Stimulated activated naive CD8-positive, alpha-beta T cell treated with anti-CD3 and anti-CD28 coated beads, Interleukin-15, Interleukin-2, amounts not matched to agents 100 ng/mL and 50 ng/mL, for 24 hours (primary cell): ENCODE results near the gene TAS2R38.

Experiments used
- H3K27ac Mint-ChIP-seq: one replicate; pipeline ENCODE4 v1.8.0; 2021; ENCODE audit warnings: mild to moderate bottlenecking, mixed read lengths
- H3K27me3 Mint-ChIP-seq: one replicate; pipeline ENCODE4 v1.8.0; 2021; ENCODE audit warnings: mixed read lengths
- H3K36me3 Mint-ChIP-seq: one replicate; pipeline ENCODE4 v1.8.0; 2021; ENCODE audit warnings: low read depth, mixed read lengths
- H3K4me1 Mint-ChIP-seq: one replicate; pipeline ENCODE4 v1.8.0; 2021; ENCODE audit warnings: low read depth, mixed read lengths
- H3K4me3 Mint-ChIP-seq: one replicate; pipeline ENCODE4 v1.8.0; 2021; ENCODE audit warnings: mild to moderate bottlenecking, mixed read lengths
- H3K9me3 Mint-ChIP-seq: one replicate; pipeline ENCODE4 v1.8.0; 2021; ENCODE audit warnings: mixed read lengths

Gene TAS2R38

DNA sequence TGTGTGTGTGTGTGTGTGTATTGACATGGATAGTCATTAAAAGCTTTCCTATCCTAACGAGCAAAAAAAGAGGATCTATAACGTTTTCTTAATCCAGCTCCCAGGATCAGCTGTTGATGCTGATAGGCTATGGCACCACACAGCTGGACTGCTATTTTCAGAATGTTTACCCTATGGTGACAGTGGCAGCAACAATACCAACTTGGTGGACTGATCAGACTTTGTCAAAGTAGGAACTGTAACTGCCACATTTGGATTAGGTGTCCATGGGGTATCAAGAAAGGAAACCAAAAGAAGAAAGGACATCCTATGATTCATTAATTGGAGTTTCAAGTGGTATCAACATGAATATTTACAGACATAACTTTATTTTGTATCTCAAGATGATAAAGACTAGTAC, 24.1 kb downstream of the TAS2R38 start:
- H3K27ac Mint-ChIP-seq, result no peak overlapping the region
- H3K27me3 Mint-ChIP-seq, result no peaks in the 10 kb centered on the region

DNA sequence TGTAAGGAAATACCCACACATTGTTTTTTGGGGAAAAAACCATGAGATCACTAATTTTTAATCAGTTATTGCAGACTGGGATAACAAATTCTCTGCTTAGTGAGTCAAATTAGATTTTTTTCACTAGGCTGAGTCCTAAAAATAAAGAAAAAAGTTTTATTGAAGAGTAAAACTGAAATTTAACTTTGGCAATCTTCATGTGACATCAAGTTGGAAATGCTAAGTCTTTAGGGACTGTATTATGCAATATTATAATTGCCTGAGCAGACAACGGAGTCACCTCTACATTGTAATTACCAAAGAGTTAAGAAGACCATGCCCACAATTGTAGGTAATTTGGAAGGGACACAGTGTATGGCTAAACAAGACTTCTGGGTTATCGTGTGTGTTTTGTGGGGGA, 24.6 kb downstream of the TAS2R38 start:
- Mint-ChIP-seq H3K27me3 (no peaks in the 10 kb centered on the region), H3K4me3 (no peak overlapping the region), H3K4me1 (no peaks in the 10 kb centered on the region), H3K9me3 (no peaks in the 10 kb centered on the region), H3K36me3 (no peaks in the 10 kb centered on the region), H3K27ac (no peak overlapping the region)

More for the DNA sequence above, 24.1 kb downstream of the TAS2R38 start:
- Mint-ChIP-seq H3K9me3 (no peaks in the 10 kb centered on the region), H3K36me3 (no peaks in the 10 kb centered on the region), H3K4me3 (no peak overlapping the region), H3K4me1 (no peaks in the 10 kb centered on the region)

DNA sequence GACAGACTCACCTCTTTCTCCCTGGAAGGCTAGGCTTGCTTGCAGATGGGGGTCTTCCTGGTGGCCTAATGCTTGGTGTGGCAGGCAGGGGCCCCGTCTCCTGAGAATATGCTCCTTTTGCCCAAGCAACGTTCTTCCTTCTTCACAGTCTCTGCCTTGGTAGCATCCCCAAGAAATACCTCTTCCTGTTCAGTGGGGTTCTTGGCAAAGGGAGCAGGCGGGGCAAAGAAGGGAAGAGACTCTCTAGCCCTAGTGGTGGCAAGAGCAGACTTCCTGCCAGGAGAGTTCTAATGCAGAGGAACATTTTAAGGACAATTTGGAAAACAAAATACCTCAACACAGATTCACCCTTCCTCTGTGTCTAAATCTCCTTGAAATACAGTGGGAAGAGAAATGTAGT, 26.8 kb downstream of the TAS2R38 start, which contains the start of gene CLEC5A:
Gene CLEC5A, minus strand, starts transcription at position 179 of the 400 bp plus-strand sequence. CDS start 682 bp downstream, outside the sequence.
- no peaks in the 10 kb centered on the region for H3K36me3 Mint-ChIP-seq
- no peaks in the 10 kb centered on the region for H3K27me3 Mint-ChIP-seq
- no peak within 1 kb of the TSS for H3K27ac Mint-ChIP-seq
- no peak within 1 kb of the TSS for H3K4me3 Mint-ChIP-seq
- no peaks in the 10 kb centered on the region for H3K4me1 Mint-ChIP-seq
- H3K9me3 Mint-ChIP-seq, result peaks cover 3% of the 10 kb centered on the region

DNA sequence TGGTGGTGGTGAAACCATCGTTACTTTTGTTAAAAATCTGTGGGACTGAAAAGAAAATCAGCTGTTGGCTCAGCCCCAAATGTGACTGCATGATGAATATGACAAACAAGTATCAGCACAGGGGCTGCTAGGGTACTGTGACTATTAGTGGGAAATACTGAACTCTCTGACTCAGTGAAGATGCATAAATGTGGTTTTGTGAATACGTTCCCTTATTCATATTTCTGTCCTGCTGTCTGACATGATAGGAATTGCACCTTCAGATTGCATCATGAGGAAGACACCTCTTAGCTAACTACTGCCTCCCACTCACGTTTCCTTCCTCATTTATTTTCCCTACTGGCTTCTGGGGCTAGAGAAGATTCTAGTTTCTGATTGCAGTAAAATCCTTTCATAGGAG, 28.2 kb downstream of the TAS2R38 start:
- Mint-ChIP-seq H3K27ac (no peak overlapping the region), H3K4me3 (no peak overlapping the region), H3K27me3 (no peaks in the 10 kb centered on the region), H3K36me3 (no peaks in the 10 kb centered on the region), H3K4me1 (no peaks in the 10 kb centered on the region), H3K9me3 (peaks cover 13% of the 10 kb centered on the region)

DNA sequence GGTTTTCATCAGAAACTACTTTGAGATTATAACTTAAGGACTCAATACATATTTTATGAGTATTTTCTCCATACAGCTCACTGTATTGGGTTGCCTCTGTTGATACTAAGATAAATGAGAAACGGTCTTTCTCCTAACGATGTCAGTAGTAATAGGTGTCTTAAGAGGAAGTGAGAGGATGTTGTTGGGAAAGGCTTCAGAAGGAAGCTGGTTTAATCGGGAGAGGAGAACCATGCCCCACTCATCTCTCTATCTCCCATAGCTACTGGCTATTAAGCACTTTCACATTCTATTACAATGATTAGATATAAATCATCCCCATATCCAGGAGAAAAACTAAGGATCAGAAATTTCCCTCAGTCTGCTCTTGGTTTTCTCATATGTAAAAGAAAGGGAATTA, 28.8 kb downstream of the TAS2R38 start:
- Mint-ChIP-seq H3K4me3 (no peak overlapping the region), H3K9me3 (peaks cover 16% of the 10 kb centered on the region), H3K27me3 (no peaks in the 10 kb centered on the region), H3K4me1 (no peaks in the 10 kb centered on the region), H3K27ac (no peak overlapping the region), H3K36me3 (no peaks in the 10 kb centered on the region)

DNA sequence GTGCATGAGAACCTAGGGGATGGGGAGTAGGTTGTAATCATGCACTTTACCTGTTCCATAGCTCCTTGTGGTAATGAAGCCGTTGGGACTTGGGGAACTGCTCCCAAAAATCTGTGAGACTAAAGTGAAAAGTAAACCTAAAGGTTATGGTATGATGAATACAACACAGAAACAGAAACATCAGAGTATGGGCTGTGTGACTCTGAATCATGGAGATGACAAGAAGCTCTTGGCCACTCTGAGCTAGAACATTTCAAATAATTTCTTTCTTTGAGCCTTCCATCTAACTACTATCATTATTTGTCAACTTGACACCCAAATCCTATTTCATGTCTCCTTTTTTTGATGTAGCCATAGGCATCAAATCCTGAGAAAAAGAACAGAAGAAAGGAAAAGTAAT, 29.7 kb downstream of the TAS2R38 start:
- Mint-ChIP-seq H3K27ac (no peak overlapping the region), H3K4me3 (no peak overlapping the region)

DNA sequence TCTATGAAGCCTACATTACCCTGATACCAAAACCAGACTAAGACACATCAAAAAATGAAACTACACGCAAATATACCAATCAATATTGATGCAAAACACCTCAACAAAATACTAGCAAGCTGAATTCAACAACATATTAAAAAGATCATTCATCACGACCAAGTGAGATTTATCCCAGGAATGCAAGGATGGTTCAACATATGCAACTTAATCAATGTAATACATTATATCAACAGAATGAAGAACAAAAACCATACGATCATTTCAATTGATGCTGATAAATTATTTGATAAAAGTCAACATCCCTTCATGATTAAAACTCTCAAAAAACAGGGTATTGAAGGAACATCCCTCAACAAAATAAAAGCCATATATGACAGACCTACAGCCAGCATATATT, 32.5 kb downstream of the TAS2R38 start:
- Mint-ChIP-seq H3K4me1 (no peaks in the 10 kb centered on the region), H3K4me3 (no peak overlapping the region), H3K27ac (no peak overlapping the region), H3K36me3 (no peaks in the 10 kb centered on the region), H3K27me3 (no peaks in the 10 kb centered on the region), H3K9me3 (peaks cover 23% of the 10 kb centered on the region)

More for the DNA sequence above, 29.7 kb downstream of the TAS2R38 start:
- Mint-ChIP-seq H3K36me3 (no peaks in the 10 kb centered on the region), H3K4me1 (no peaks in the 10 kb centered on the region), H3K9me3 (peaks cover 23% of the 10 kb centered on the region), H3K27me3 (no peaks in the 10 kb centered on the region)

DNA sequence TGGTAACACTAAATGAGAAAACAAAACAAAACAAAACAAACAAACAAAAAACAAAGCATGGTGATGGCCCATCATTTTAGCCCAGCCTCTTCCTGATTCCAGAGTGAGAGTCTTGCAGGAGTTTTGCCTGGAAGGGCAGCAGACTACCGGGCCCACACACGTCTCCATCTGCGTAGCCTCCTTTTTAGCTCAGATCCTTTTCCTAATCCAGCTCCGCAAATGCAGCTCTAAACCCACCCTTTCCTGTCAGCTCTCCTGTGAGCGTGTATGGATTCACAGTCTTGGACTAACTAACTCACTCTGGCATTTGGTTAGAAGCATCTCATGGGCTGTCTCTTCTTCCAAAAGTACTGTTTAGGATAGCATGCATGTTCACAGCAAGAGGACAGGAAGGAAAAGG, 43.4 kb downstream of the TAS2R38 start:
- Mint-ChIP-seq H3K4me1 (no peaks in the 10 kb centered on the region), H3K36me3 (no peaks in the 10 kb centered on the region), H3K9me3 (no peaks in the 10 kb centered on the region), H3K4me3 (no peak overlapping the region), H3K27me3 (no peaks in the 10 kb centered on the region), H3K27ac (no peak overlapping the region)

DNA sequence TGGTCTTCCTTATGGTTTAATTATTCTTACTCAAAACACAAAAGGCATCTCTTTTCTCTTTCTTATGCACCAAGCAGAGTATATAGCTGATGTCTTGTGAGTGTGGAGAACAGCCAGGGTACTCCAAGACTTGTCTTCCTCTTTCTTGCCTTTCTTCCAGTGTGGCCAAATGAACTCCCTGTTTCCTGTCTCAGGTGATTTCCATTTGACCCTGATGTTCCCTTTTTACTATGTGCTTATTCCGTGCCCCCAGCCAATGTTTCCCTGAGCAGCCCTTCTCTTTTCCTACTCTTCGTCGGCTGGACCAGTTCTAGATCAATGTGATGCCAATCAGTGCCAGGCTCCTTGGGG, 44.8 kb downstream of the TAS2R38 start:
- H3K27me3 Mint-ChIP-seq, result no peaks in the 10 kb centered on the region
- H3K4me1 Mint-ChIP-seq, result no peaks in the 10 kb centered on the region
- no peaks in the 10 kb centered on the region for H3K9me3 Mint-ChIP-seq
- H3K36me3 Mint-ChIP-seq, result no peaks in the 10 kb centered on the region
- no peak overlapping the region for H3K4me3 Mint-ChIP-seq
- peak overlapping the region; percentile 18 for H3K27ac Mint-ChIP-seq

DNA sequence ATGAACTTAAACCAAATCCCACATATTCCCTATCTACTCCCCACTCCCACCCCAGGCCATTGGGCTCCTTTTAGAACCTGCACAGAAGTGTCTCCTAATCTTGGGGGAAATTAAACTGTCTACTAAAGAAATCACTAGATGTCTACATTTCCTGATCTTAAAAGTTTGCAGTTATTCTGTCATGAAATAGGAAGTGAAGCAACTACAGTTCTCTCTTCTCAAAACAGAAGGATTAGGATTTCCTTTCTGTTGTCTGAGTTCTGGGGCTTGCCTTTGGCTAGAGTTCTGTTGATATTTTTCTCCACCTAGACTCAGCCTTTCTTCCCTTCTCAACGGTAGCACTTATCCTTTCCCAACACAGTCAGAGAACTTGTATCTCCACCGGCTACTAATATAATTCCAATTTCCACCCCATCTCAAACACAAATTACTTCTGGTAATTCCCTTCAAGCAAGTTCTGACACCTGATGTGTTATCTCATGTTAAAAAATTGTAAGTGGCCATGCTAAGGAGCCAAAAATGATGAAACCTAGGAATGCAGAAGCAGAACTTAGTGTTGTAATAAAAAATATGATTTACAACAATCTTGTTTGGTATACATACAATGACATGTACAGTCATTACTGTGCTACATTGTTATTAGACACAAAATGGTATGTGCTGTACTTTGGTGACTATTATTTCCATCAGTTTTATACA, 45.3 kb downstream of the TAS2R38 start:
- Mint-ChIP-seq H3K36me3 (no peaks in the 10 kb centered on the region), H3K4me1 (no peaks in the 10 kb centered on the region), H3K27me3 (no peaks in the 10 kb centered on the region), H3K4me3 (no peak overlapping the region), H3K27ac (no peak overlapping the region), H3K9me3 (no peaks in the 10 kb centered on the region)
